ENCODE data around the gene ADGRG3.

The ADGRG3 gene

DNA sequence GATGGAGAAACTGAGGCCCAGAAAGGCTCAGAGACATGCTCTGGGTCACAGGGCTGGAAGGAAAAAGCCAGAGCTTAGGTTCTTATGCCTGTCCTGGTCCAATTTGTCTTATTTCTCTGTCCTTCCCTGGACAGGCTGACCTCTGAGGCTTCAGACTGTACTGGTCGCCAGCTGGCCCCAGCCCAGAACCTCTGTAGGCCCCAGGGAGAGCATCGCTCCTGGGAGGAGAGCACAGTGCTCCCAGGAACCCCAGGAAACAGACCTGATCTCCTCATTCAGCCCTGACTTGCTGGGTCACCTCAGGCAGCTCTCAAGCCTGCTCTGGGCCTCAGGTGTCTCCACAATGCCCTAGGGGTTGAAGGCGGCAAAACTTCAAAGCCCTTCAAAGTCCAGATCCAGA lies 31.4 kb downstream of the ADGRG3 start:
- no peak overlapping the region for H3K27ac ChIP-seq (ENCODE audit: extremely low read depth, low read depth, low read length)
- ChIA-PET POLR2A (no interaction called here), CTCF (interaction anchor here (0.6 to 0.7 kb wide), 2 partner anchors 56 to 1050 kb away, joined by 3 read pairs; no protein-coding TSS in a partner anchor)
- TF ChIP-seq, protein P1, sequence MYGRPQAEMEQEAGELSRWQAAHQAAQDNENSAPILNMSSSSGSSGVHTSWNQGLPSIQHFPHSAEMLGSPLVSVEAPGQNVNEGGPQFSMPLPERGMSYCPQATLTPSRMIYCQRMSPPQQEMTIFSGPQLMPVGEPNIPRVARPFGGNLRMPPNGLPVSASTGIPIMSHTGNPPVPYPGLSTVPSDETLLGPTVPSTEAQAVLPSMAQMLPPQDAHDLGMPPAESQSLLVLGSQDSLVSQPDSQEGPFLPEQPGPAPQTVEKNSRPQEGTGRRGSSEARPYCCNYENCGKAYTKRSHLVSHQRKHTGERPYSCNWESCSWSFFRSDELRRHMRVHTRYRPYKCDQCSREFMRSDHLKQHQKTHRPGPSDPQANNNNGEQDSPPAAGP (tag by site-specific recombination; IDR thresholded peaks at IDR 0.05) = no peak
- TF ChIP-seq PRDM1 (tag by site-specific recombination; IDR thresholded peaks at IDR 0.05) (no peak), KLF1 (tag by site-specific recombination; IDR thresholded peaks at IDR 0.05) (no peak), ZNF239 (tag by site-specific recombination; IDR thresholded peaks at IDR 0.05) (no peak), ZNF654 (tag by site-specific recombination; IDR thresholded peaks at IDR 0.05; ENCODE audit: low read depth) (no peak), ZNF19 (tag by site-specific recombination; IDR thresholded peaks at IDR 0.05; ENCODE audit: low read depth) (no peak), BCL6B (tag by site-specific recombination; IDR thresholded peaks at IDR 0.05) (no peak), ZNF558 (tag by site-specific recombination; IDR thresholded peaks at IDR 0.05) (no peak), ZNF341 (tag by site-specific recombination; IDR thresholded peaks at IDR 0.05; ENCODE audit: low read depth) (no peak)
- no peaks in the 10 kb centered on the region for H3K4me1 ChIP-seq (ENCODE audit: control insufficient read depth, insufficient read depth, low read length)
- H3K36me3 ChIP-seq (ENCODE audit: control insufficient read depth in 2 of 2, insufficient read depth in 1 of 2, low read length in 2 of 2) = no peaks in the 10 kb centered on the region
- no peak overlapping the region for H3K4me3 ChIP-seq (ENCODE audit: low read depth, low read length)
- no peaks in the 10 kb centered on the region for H3K9me3 ChIP-seq (ENCODE audit: control insufficient read depth, insufficient read depth, low read depth, low read length)

- Histone ChIP-seq H3K36me3 (ENCODE audit: control insufficient read depth in 2 of 2, insufficient read depth in 1 of 2, low read length in 2 of 2) (no peaks in the 10 kb centered on the region), H3K9me3 (ENCODE audit: control insufficient read depth, insufficient read depth, low read depth, low read length) (no peaks in the 10 kb centered on the region), H3K27ac (ENCODE audit: extremely low read depth, low read depth, low read length) (no peak overlapping the region), H3K4me1 (ENCODE audit: control insufficient read depth, insufficient read depth, low read length) (no peaks in the 10 kb centered on the region), H3K4me3 (ENCODE audit: low read depth, low read length) (no peak overlapping the region)
- POLR2A ChIA-PET = no interaction called here
- no peak for TF ChIP-seq SCRT1 (tag by site-specific recombination; IDR thresholded peaks at IDR 0.05; ENCODE audit: borderline replicate concordance)
- no peak for TF ChIP-seq ZXDB (tag by site-specific recombination; IDR thresholded peaks at IDR 0.05)
- no peak for TF ChIP-seq ZBTB1 (tag by site-specific recombination; IDR thresholded peaks at IDR 0.05)
- TF ChIP-seq, protein P2, sequence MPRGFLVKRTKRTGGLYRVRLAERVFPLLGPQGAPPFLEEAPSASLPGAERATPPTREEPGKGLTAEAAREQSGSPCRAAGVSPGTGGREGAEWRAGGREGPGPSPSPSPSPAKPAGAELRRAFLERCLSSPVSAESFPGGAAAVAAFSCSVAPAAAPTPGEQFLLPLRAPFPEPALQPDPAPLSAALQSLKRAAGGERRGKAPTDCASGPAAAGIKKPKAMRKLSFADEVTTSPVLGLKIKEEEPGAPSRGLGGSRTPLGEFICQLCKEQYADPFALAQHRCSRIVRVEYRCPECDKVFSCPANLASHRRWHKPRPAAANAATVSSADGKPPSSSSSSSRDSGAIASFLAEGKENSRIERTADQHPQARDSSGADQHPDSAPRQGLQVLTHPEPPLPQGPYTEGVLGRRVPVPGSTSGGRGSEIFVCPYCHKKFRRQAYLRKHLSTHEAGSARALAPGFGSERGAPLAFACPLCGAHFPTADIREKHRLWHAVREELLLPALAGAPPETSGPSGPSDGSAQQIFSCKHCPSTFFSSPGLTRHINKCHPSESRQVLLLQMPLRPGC (tag by site-specific recombination; IDR thresholded peaks at IDR 0.05) = no peak
- no peak for TF ChIP-seq ZNF174 (tag by site-specific recombination; IDR thresholded peaks at IDR 0.05)
- TF ChIP-seq ZNF645 (tag by site-specific recombination; IDR thresholded peaks at IDR 0.05) = no peak
- no peak for TF ChIP-seq AEBP2 (tag by site-specific recombination; IDR thresholded peaks at IDR 0.05; ENCODE audit: borderline replicate concordance)
- TF ChIP-seq ZSCAN18 (tag by site-specific recombination; IDR thresholded peaks at IDR 0.05) = no peak
- no peak for TF ChIP-seq ZNF501 (tag by site-specific recombination; IDR thresholded peaks at IDR 0.05)
- TF ChIP-seq ZBTB7A (tag by site-specific recombination; IDR thresholded peaks at IDR 0.05; ENCODE audit: low read depth) = no peak
- TF ChIP-seq RBAK (tag by site-specific recombination; IDR thresholded peaks at IDR 0.05) = no peak
- TF ChIP-seq ZNF394 (tag by site-specific recombination; IDR thresholded peaks at IDR 0.05; ENCODE audit: borderline replicate concordance) = no peak
- CTCF ChIA-PET = interaction anchor here (0.6 to 0.7 kb wide), 2 partner anchors 56 to 1050 kb away, joined by 3 read pairs; no protein-coding TSS in a partner anchor
Observed at GRCh38 chr16:57699899-57700298, 31.8 kb downstream of the ADGRG3 start.
